Gastroesophageal sphincter (tissue), 4 donors: ENCODE results near the gene HK3. TPM values are rescaled to one million over a fixed set of nuclear protein-coding genes. Genes with fewer than 3 reads are reported as not detected.

Experiments used
- ATAC-seq: fragments of 150-250 bp; one replicate; pipeline ENCODE4 v1.9.1; 2016; ENCODE audit warnings: mild to moderate bottlenecking, moderate library complexity
- H3K27ac ChIP-seq, 4 donors: fragments of 200-600 bp; sonication (generic) in 3 of 4; 1 replicate in 3 of 4; 2 replicates in 1 of 4; pipeline ENCODE4 v1.5.1; 2016 to 2019
- H3K27me3 ChIP-seq: fragments of 200-600 bp; sonication (generic); one replicate; pipeline ENCODE4 v1.5.1; 2019
- H3K36me3 ChIP-seq, 2 donors: fragments of 200-600 bp; sonication (generic); one replicate each; pipeline ENCODE4 v1.5.1; 2019; ENCODE audit warnings: control low read depth in 1 of 2
- H3K4me1 ChIP-seq, 3 donors: fragments of 200-600 bp; sonication (generic); 1 replicate in 2 of 3; 2 replicates in 1 of 3; pipeline ENCODE4 v1.5.1; 2016 to 2019; ENCODE audit warnings: control low read depth in 2 of 3
- H3K4me3 ChIP-seq, 2 donors: fragments of 200-600 bp; sonication (generic); one replicate each; pipeline ENCODE4 v1.5.1; 2019; ENCODE audit warnings: mild to moderate bottlenecking in 1 of 2, moderate library complexity in 1 of 2
- H3K9me3 ChIP-seq, 3 donors: fragments of 200-600 bp; sonication (generic); one replicate each; pipeline ENCODE4 v1.5.1; 2017 to 2019; ENCODE audit warnings: control low read depth in 2 of 3
- CTCF ChIP-seq, 4 experiments: fragments of 200-600 bp in 2 of 4; fragments of 450-650 bp in 2 of 4; sonication (generic) in 1 of 4; IDR thresholded peaks; one replicate each; pipeline ENCODE4 v1.5.1; 2017 to 2019; ENCODE audit warnings: antibody characterized with exemption in 4 of 4, mild to moderate bottlenecking in 2 of 4, moderate library complexity in 2 of 4
- EP300 ChIP-seq: sonication (generic); formaldehyde crosslinking; IDR thresholded peaks from one replicate; pipeline ENCODE4 v1.6.1; 2017; ENCODE audit warnings: antibody characterized with exemption, mild to moderate bottlenecking
- POLR2A ChIP-seq, 2 donors: fragments of 450-650 bp; IDR thresholded peaks; one replicate each; pipeline ENCODE4 v1.6.1; 2017; ENCODE audit warnings: antibody characterized with exemption in 2 of 2, mild to moderate bottlenecking in 2 of 2, moderate library complexity in 1 of 2
- POLR2AphosphoS5 ChIP-seq: sonication (generic); formaldehyde crosslinking; IDR thresholded peaks from one replicate; pipeline ENCODE4 v1.6.1; 2017; ENCODE audit warnings: antibody characterized with exemption
- WGBS, 2 donors: methylation state at CpG; one replicate each; pipeline ENCODE4 v1.1.5; 2018; ENCODE audit warnings: low coverage in 1 of 2; 5-methylcytosine and 5-hydroxymethylcytosine counted together
- total RNA-seq, 4 donors: library from RNA; depleted of rRNA; stranded (reverse); fragments of >200 nt; gene quantifications; one replicate each; pipeline ENCODE4 v1.1.0, GENCODE V29; 2016

The HK3 gene
- total RNA-seq, 4 donors from 2014 or later, result 3.4 to 11.5 (median 8.1) TPM

GRCh38 chr5:176927562-176927961, 28.4 kb upstream of the HK3 start:
- Histone ChIP-seq H3K4me1 (no peaks in the 10 kb centered on the region), H3K27ac (no peak overlapping the region), H3K27me3 (no peaks in the 10 kb centered on the region), H3K9me3 (no peaks in the 10 kb centered on the region), H3K36me3 (peaks cover 0 to 41% of the 10 kb centered on the region in 2 donors), H3K4me3 (no peak overlapping the region)
- 86 to 100% methylated on average over 1 to 3 of the region's 3 CpGs for WGBS, 2 donors
- TF ChIP-seq POLR2AphosphoS5 (no peak), EP300 (no peak), CTCF (IDR thresholded peaks at IDR 0.05) (no peak), POLR2A (IDR thresholded peaks at IDR 0.05) (no peak)
- no peak for ATAC-seq

- ATAC-seq, result no peak
- Histone ChIP-seq H3K4me3 (no peak overlapping the region), H3K4me1 (no peaks in the 10 kb centered on the region), H3K9me3 (no peaks in the 10 kb centered on the region), H3K36me3 (peaks cover 0 to 19% of the 10 kb centered on the region in 2 donors), H3K27ac (no peak overlapping the region), H3K27me3 (no peaks in the 10 kb centered on the region)
- WGBS, 2 donors, result 80 to 85% methylated on average over 2 of the region's 2 CpGs
- TF ChIP-seq POLR2A (IDR thresholded peaks at IDR 0.05) (no peak), EP300 (no peak), POLR2AphosphoS5 (no peak), CTCF (IDR thresholded peaks at IDR 0.05) (no peak)
Observed at GRCh38 chr5:176922817-176923216, 23.7 kb upstream of the HK3 start.

GRCh38 chr5:176921714-176922113, 22.6 kb upstream of the HK3 start:
- no peaks in the 10 kb centered on the region for H3K4me1 ChIP-seq
- no peak overlapping the region for H3K4me3 ChIP-seq
- no peak overlapping the region for H3K27ac ChIP-seq
- 55 to 76% methylated on average over 3 of the region's 3 CpGs for WGBS, 2 donors
- TF ChIP-seq EP300 (no peak), POLR2A (IDR thresholded peaks at IDR 0.05) (no peak), POLR2AphosphoS5 (no peak), CTCF (IDR thresholded peaks at IDR 0.05) (no peak)
- H3K9me3 ChIP-seq, result no peaks in the 10 kb centered on the region
- no peak for ATAC-seq
- no peaks in the 10 kb centered on the region for H3K27me3 ChIP-seq
- H3K36me3 ChIP-seq, result peaks cover 0 to 28% of the 10 kb centered on the region in 2 donors

GRCh38 chr5:176918613-176919012, 19.5 kb upstream of the HK3 start:
- Histone ChIP-seq H3K27me3 (no peaks in the 10 kb centered on the region), H3K4me1 (no peaks in the 10 kb centered on the region), H3K36me3 (peaks cover 0 to 42% of the 10 kb centered on the region in 2 donors), H3K27ac (no peak overlapping the region), H3K9me3 (no peaks in the 10 kb centered on the region), H3K4me3 (no peak overlapping the region)
- WGBS, 2 donors, result 91% methylated on average over 6 of the region's 6 CpGs
- ATAC-seq, result no peak
- TF ChIP-seq CTCF (IDR thresholded peaks at IDR 0.05), result no peak
- no peak for TF ChIP-seq POLR2AphosphoS5
- TF ChIP-seq POLR2A (IDR thresholded peaks at IDR 0.05), result no peak
- TF ChIP-seq EP300, result no peak

GRCh38 chr5:176916337-176916736, 17.2 kb upstream of the HK3 start:
- no peak for ATAC-seq
- H3K36me3 ChIP-seq, result peaks cover 0 to 45% of the 10 kb centered on the region in 2 donors
- H3K4me3 ChIP-seq, result no peak overlapping the region
- no peaks in the 10 kb centered on the region for H3K27me3 ChIP-seq
- H3K9me3 ChIP-seq, result no peaks in the 10 kb centered on the region
- H3K27ac ChIP-seq, result no peak overlapping the region
- no peaks in the 10 kb centered on the region for H3K4me1 ChIP-seq
- TF ChIP-seq EP300, result no peak
- no peak for TF ChIP-seq POLR2AphosphoS5
- no peak for TF ChIP-seq CTCF (IDR thresholded peaks at IDR 0.05)
- no peak for TF ChIP-seq POLR2A (IDR thresholded peaks at IDR 0.05)
